Neural cell (in vitro differentiated cells): ENCODE data around the gene ANKRD40CL. TPM values are rescaled to one million over a fixed set of nuclear protein-coding genes. Genes with fewer than 3 reads are reported as not detected.

Experiments used
- H2AFZ ChIP-seq: fragments of 200-600, 300-800 bp; sonication (generic), shearing (Covaris generic); 2 replicates; pipeline ENCODE4 v1.6.0; 2014; ENCODE audit warnings: low read depth, mild to moderate bottlenecking, antibody characterized with exemption, low read length, moderate library complexity
- H3F3A ChIP-seq: fragments of 200-600 bp; shearing (Covaris generic); 2 replicates; pipeline ENCODE4 v1.6.1; 2016; ENCODE audit warnings: mild to moderate bottlenecking, moderate library complexity, mixed read lengths, antibody characterized with exemption, low read length; ENCODE audit not compliant: insufficient read depth, poor library complexity, severe bottlenecking
- H3K27ac ChIP-seq: fragments of 200-600, 300-800 bp; sonication (generic), shearing (Covaris generic); 2 replicates; pipeline ENCODE4 v1.5.1; 2014; ENCODE audit warnings: mild to moderate bottlenecking, low read length, moderate library complexity
- H3K27me3 ChIP-seq: fragments of 300-800, 200-600 bp; sonication (generic), shearing (Covaris generic); 2 replicates; pipeline ENCODE4 v1.6.0; 2014; ENCODE audit warnings: mild to moderate bottlenecking, low read depth, low read length, moderate library complexity; ENCODE audit not compliant: insufficient read depth
- H3K36me3 ChIP-seq: fragments of 300-800, 200-600 bp; sonication (generic), shearing (Covaris generic); 2 replicates; pipeline ENCODE4 v1.5.1; 2014; ENCODE audit warnings: mild to moderate bottlenecking, antibody characterized with exemption, low read length, moderate library complexity; ENCODE audit not compliant: insufficient read depth
- H3K4me2 ChIP-seq: fragments of 300-800, 200-600 bp; sonication (generic), shearing (Covaris generic); 2 replicates; pipeline ENCODE4 v1.6.0; 2014; ENCODE audit warnings: mild to moderate bottlenecking, low read length
- H3K4me3 ChIP-seq: fragments of 300-800, 200-600 bp; sonication (generic), shearing (Covaris generic); 2 replicates; pipeline ENCODE4 v1.5.1; 2014; ENCODE audit warnings: mild to moderate bottlenecking, low read length, moderate library complexity
- H3K79me2 ChIP-seq: fragments of 200-600 bp; shearing (Covaris generic); replicated peaks from 2 replicates; pipeline ENCODE4 v1.6.0; 2014; ENCODE audit warnings: mild to moderate bottlenecking, low read length, moderate library complexity; ENCODE audit not compliant: insufficient read depth
- H3K9ac ChIP-seq: fragments of 300-800, 200-600 bp; sonication (generic), shearing (Covaris generic); 2 replicates; pipeline ENCODE4 v1.6.1; 2016; ENCODE audit warnings: mild to moderate bottlenecking, low read length, mixed read lengths
- H3K9me2 ChIP-seq: fragments of 200-600 bp; shearing (Covaris generic); 2 replicates; pipeline ENCODE4 v1.6.1; 2016; ENCODE audit warnings: mild to moderate bottlenecking, low read length, mixed read lengths; ENCODE audit not compliant: insufficient read depth
- H3K9me3 ChIP-seq: fragments of 200-600, 300-800 bp; sonication (generic), shearing (Covaris generic); 2 replicates; pipeline ENCODE4 v1.6.1; 2016; ENCODE audit warnings: mild to moderate bottlenecking, mixed run types, low read length, moderate library complexity, mixed read lengths
- H4K20me1 ChIP-seq: fragments of 200-600 bp; shearing (Covaris generic); 2 replicates; pipeline ENCODE4 v1.6.1; 2016; ENCODE audit warnings: mild to moderate bottlenecking, mixed run types; ENCODE audit not compliant: insufficient read depth
- EP300 ChIP-seq: fragments of 450-650 bp; conservative IDR thresholded peaks from 2 replicates; pipeline ENCODE4 v1.6.1; 2014; ENCODE audit warnings: antibody characterized with exemption, mild to moderate bottlenecking, moderate library complexity; ENCODE audit not compliant: poor library complexity, severe bottlenecking
- EZH2 ChIP-seq: fragments of 200-600, 300-800 bp; shearing (Covaris generic), sonication (generic); IDR thresholded peaks from 2 replicates; pipeline ENCODE4 v1.6.1; 2014; ENCODE audit warnings: antibody characterized with exemption, low read length, borderline replicate concordance, mild to moderate bottlenecking; ENCODE audit not compliant: insufficient read depth, poor library complexity, severe bottlenecking
- MXI1 ChIP-seq: fragments of 450-650 bp; conservative IDR thresholded peaks from 2 replicates; pipeline ENCODE4 v1.6.1; 2014; ENCODE audit warnings: antibody characterized with exemption, mild to moderate bottlenecking; ENCODE audit not compliant: poor library complexity, severe bottlenecking
- POLR2AphosphoS5 ChIP-seq: IDR thresholded peaks from 2 replicates; pipeline ENCODE4 v1.6.1; 2012
- RAD21 ChIP-seq: fragments of 450-650 bp; conservative IDR thresholded peaks from 2 replicates; pipeline ENCODE4 v1.6.1; 2014; ENCODE audit warnings: antibody characterized with exemption, mild to moderate bottlenecking, moderate library complexity
- SMC3 ChIP-seq: fragments of 450-650 bp; conservative IDR thresholded peaks from 2 replicates; pipeline ENCODE4 v1.6.1; 2014; ENCODE audit warnings: antibody characterized with exemption, mild to moderate bottlenecking, moderate library complexity; ENCODE audit not compliant: poor library complexity
- TAF1 ChIP-seq: IDR thresholded peaks from 2 replicates; pipeline ENCODE4 v1.6.1; 2012; ENCODE audit warnings: low read depth
- polyA plus RNA-seq: library from polyadenylated mRNA; depleted of rRNA; stranded (reverse); fragments of >200 nt; gene quantifications from 2 replicates; pipeline ENCODE4 v1.2.3, GENCODE V29; 2014
- TF ChIP-seq, protein P1 (sequence below): IDR thresholded peaks from 2 replicates; pipeline ENCODE4 v1.6.1; 2012; ENCODE audit warnings: borderline replicate concordance
- TF ChIP-seq, protein P2 (sequence below): fragments of 450-650 bp; IDR thresholded peaks from 2 replicates; pipeline ENCODE4 v1.5.1; 2014; ENCODE audit warnings: antibody characterized with exemption, mild to moderate bottlenecking, moderate library complexity; ENCODE audit not compliant: poor library complexity, severe bottlenecking

Gene ANKRD40CL
- polyA plus RNA-seq, 1 donor from 2014 or later: not detected

GRCh38 chr17:50785126-50785525, 17.8 kb upstream of the ANKRD40CL start:
- no peak overlapping the region for H3K27ac ChIP-seq
- H4K20me1 ChIP-seq: no peaks in the 10 kb centered on the region
- H3F3A ChIP-seq: no peaks in the 10 kb centered on the region
- no peaks in the 10 kb centered on the region for H3K79me2 ChIP-seq
- no peak overlapping the region for H3K9ac ChIP-seq
- H3K36me3 ChIP-seq: no peaks in the 10 kb centered on the region
- H3K4me3 ChIP-seq: no peak overlapping the region
- no peaks in the 10 kb centered on the region for H3K27me3 ChIP-seq
- no peak overlapping the region for H3K4me2 ChIP-seq
- no peak overlapping the region for H2AFZ ChIP-seq
- no peaks in the 10 kb centered on the region for H3K9me3 ChIP-seq
- H3K9me2 ChIP-seq: no peaks in the 10 kb centered on the region
- TF ChIP-seq MXI1 (no peak), SMC3 (no peak), POLR2AphosphoS5 (no peak), EZH2 (no peak)
- TF ChIP-seq, protein P1, sequence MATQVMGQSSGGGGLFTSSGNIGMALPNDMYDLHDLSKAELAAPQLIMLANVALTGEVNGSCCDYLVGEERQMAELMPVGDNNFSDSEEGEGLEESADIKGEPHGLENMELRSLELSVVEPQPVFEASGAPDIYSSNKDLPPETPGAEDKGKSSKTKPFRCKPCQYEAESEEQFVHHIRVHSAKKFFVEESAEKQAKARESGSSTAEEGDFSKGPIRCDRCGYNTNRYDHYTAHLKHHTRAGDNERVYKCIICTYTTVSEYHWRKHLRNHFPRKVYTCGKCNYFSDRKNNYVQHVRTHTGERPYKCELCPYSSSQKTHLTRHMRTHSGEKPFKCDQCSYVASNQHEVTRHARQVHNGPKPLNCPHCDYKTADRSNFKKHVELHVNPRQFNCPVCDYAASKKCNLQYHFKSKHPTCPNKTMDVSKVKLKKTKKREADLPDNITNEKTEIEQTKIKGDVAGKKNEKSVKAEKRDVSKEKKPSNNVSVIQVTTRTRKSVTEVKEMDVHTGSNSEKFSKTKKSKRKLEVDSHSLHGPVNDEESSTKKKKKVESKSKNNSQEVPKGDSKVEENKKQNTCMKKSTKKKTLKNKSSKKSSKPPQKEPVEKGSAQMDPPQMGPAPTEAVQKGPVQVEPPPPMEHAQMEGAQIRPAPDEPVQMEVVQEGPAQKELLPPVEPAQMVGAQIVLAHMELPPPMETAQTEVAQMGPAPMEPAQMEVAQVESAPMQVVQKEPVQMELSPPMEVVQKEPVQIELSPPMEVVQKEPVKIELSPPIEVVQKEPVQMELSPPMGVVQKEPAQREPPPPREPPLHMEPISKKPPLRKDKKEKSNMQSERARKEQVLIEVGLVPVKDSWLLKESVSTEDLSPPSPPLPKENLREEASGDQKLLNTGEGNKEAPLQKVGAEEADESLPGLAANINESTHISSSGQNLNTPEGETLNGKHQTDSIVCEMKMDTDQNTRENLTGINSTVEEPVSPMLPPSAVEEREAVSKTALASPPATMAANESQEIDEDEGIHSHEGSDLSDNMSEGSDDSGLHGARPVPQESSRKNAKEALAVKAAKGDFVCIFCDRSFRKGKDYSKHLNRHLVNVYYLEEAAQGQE: no peak

GRCh38 chr17:50783905-50784304, 16.6 kb upstream of the ANKRD40CL start:
- Histone ChIP-seq H3K79me2 (no peaks in the 10 kb centered on the region), H3K36me3 (no peaks in the 10 kb centered on the region), H3K9ac (no peak overlapping the region), H3K27me3 (no peaks in the 10 kb centered on the region), H3K9me2 (no peaks in the 10 kb centered on the region), H2AFZ (no peak overlapping the region), H3K9me3 (no peaks in the 10 kb centered on the region), H3K4me3 (no peak overlapping the region), H3K4me2 (no peak overlapping the region), H3F3A (no peaks in the 10 kb centered on the region), H4K20me1 (no peaks in the 10 kb centered on the region), H3K27ac (no peak overlapping the region)
- no peak for TF ChIP-seq MXI1
- no peak for TF ChIP-seq TAF1
- TF ChIP-seq POLR2AphosphoS5: no peak
- TF ChIP-seq, protein P1: no peak
- TF ChIP-seq SMC3: no peak
- TF ChIP-seq EZH2: no peak
- TF ChIP-seq EP300: no peak
- TF ChIP-seq, protein P2, sequence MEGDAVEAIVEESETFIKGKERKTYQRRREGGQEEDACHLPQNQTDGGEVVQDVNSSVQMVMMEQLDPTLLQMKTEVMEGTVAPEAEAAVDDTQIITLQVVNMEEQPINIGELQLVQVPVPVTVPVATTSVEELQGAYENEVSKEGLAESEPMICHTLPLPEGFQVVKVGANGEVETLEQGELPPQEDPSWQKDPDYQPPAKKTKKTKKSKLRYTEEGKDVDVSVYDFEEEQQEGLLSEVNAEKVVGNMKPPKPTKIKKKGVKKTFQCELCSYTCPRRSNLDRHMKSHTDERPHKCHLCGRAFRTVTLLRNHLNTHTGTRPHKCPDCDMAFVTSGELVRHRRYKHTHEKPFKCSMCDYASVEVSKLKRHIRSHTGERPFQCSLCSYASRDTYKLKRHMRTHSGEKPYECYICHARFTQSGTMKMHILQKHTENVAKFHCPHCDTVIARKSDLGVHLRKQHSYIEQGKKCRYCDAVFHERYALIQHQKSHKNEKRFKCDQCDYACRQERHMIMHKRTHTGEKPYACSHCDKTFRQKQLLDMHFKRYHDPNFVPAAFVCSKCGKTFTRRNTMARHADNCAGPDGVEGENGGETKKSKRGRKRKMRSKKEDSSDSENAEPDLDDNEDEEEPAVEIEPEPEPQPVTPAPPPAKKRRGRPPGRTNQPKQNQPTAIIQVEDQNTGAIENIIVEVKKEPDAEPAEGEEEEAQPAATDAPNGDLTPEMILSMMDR: no peak
- no peak for TF ChIP-seq RAD21
